Type B pancreatic cell (in vitro differentiated cells): ENCODE measurements around the gene ZNF708. TPM values are rescaled to one million over a fixed set of nuclear protein-coding genes. Genes with fewer than 3 reads are reported as not detected.
"Not testable (repeated sequence)": the region's sequence is repeated elsewhere in the genome, so short reads cannot be mapped to it uniquely, and the experiment has no call there.

Source experiments
- DNase-seq: peaks from one replicate; pipeline ENCODE4 v3.0.0; 2021; ENCODE audit warnings: mixed read lengths; ENCODE audit not compliant: unreplicated experiment; ENCODE audit errors: extremely low spot score
- H3K27ac Mint-ChIP-seq: 2 replicates; pipeline ENCODE4 v1.8.0; 2021; ENCODE audit warnings: mild to moderate bottlenecking, mixed read lengths
- H3K27me3 Mint-ChIP-seq: 2 replicates; pipeline ENCODE4 v1.8.0; 2021; ENCODE audit warnings: mixed read lengths
- H3K36me3 Mint-ChIP-seq: 2 replicates; pipeline ENCODE4 v1.8.0; 2021; ENCODE audit warnings: mixed read lengths
- H3K4me1 Mint-ChIP-seq: one replicate; pipeline ENCODE4 v1.8.0; 2021; ENCODE audit warnings: mixed read lengths; ENCODE audit not compliant: unreplicated experiment
- H3K4me3 Mint-ChIP-seq: 2 replicates; pipeline ENCODE4 v1.8.0; 2021; ENCODE audit warnings: mild to moderate bottlenecking, mixed read lengths
- H3K9me3 Mint-ChIP-seq: 2 replicates; pipeline ENCODE4 v1.8.0; 2021; ENCODE audit warnings: mixed read lengths
- CTCF ChIP-seq: fragments of 200-600 bp; sonication (generic); conservative IDR thresholded peaks from 2 replicates; pipeline ENCODE4 v1.5.0; 2021; ENCODE audit warnings: antibody characterized with exemption, mild to moderate bottlenecking
- long read RNA-seq: library from polyadenylated mRNA; unstranded; transcript quantifications from one replicate; pipeline ENCODE4 v2.0.0, GENCODE V29; 2020
- total RNA-seq: library from RNA; stranded (reverse); gene quantifications from 2 replicates; pipeline ENCODE4 v1.2.1, GENCODE V29; 2021; ENCODE audit warnings: low replicate concordance

Gene ZNF708
- 14.8 and 17.0 TPM in 2 replicates for total RNA-seq
- long read RNA-seq, full-length matches to known transcripts: 24 of 33 reads
- long read RNA-seq, partial matches to known transcripts: 2 of 33 reads
- long read RNA-seq, other reads (novel, unspliced or antisense): 7 of 33 reads

- peak; percentile 85 for DNase-seq
- TF ChIP-seq CTCF: no peak
- Mint-ChIP-seq H3K4me3 (peak within 1 kb of the TSS; percentile 99), H3K36me3 (peaks cover 23% of the 10 kb centered on the region), H3K4me1 (peaks cover 8% of the 10 kb centered on the region), H3K9me3 (peaks cover 9% of the 10 kb centered on the region), H3K27ac (peak within 1 kb of the TSS; percentile 99), H3K27me3 (no peaks in the 10 kb centered on the region)
Measured at GRCh38 chr19:21328885-21329605, at the start of gene ZNF708. Gene ZNF708, minus strand, starts transcription at chr19:21329410. Its CDS starts 198 bp downstream, at chr19:21329212.

GRCh38 chr19:21362291-21362690 is 33.1 kb upstream of the ZNF708 start:
- H3K27ac Mint-ChIP-seq: peak overlapping the region; percentile 21
- no peak for DNase-seq
- no peaks in the 10 kb centered on the region for H3K27me3 Mint-ChIP-seq
- TF ChIP-seq CTCF: no peak
- H3K4me3 Mint-ChIP-seq: peak overlapping the region; percentile 72
- H3K9me3 Mint-ChIP-seq: peaks cover 9% of the 10 kb centered on the region
- peaks cover 59% of the 10 kb centered on the region for H3K36me3 Mint-ChIP-seq
- H3K4me1 Mint-ChIP-seq: no peaks in the 10 kb centered on the region

GRCh38 chr19:21358768-21359451 is 29.7 kb upstream of the ZNF708 start, which contains the start of gene ZNF738:
Gene ZNF738, plus strand, starts transcription at chr19:21359000. Its CDS starts 141 bp downstream, at chr19:21359141.
- DNase-seq: peak; percentile 89
- H3K4me3 Mint-ChIP-seq: peak within 1 kb of the TSS; percentile 99
- no peak for TF ChIP-seq CTCF
- peaks cover 32% of the 10 kb centered on the region for H3K36me3 Mint-ChIP-seq
- peak within 1 kb of the TSS; percentile 97 for H3K27ac Mint-ChIP-seq
- H3K9me3 Mint-ChIP-seq: peaks cover 4% of the 10 kb centered on the region
- H3K27me3 Mint-ChIP-seq: no peaks in the 10 kb centered on the region
- H3K4me1 Mint-ChIP-seq: no peaks in the 10 kb centered on the region

DNA sequence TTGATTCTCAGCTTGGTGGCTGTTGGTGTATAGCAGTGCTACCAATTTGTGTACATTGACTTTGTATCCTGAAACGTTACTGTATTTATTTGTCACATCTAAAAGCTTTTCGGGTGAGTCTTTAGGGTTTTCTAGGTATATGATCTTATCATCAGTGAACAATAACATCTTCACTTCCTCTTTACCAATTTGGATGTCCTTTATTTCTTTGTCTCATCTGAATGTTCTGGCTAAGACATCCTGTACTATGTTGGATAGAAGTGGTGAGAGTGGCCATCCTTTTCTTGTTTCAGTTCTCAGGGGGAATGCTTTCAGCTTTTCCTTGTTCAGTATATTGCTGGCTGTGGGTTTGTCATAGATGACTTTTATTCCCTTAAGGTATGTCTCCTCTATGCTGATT is 23.6 kb upstream of the ZNF708 start:
- H3K9me3 Mint-ChIP-seq: peaks cover 9% of the 10 kb centered on the region
- H3K36me3 Mint-ChIP-seq: no peaks in the 10 kb centered on the region

DNA sequence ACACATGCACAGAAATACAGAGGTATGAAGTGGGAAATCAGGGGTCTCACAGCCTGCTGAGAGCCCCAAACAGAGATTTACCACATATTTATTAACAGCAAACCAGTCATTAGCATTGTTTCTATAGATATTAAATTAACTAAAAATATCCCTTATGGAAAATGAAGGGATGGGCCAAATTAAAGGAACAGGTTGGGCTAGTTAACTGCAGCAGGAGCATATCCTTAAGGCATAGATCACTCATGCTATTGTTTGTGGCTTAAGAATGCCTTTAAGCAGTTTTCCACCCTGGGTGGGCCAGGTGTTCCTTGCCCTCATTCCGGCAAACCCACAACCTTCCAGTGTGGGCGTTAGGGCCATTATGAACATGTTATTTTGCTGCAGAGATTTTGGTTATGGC is 15.6 kb upstream of the ZNF708 start:
- not testable (repeated sequence) for H3K27me3 Mint-ChIP-seq, H3K4me3 Mint-ChIP-seq, H3K27ac Mint-ChIP-seq, H3K4me1 Mint-ChIP-seq, H3K9me3 Mint-ChIP-seq, DNase-seq, H3K36me3 Mint-ChIP-seq

More for the DNA sequence above, 23.6 kb upstream of the ZNF708 start:
- Mint-ChIP-seq H3K4me1 (no peaks in the 10 kb centered on the region), H3K4me3 (no peak overlapping the region), H3K27ac (no peak overlapping the region), H3K27me3 (no peaks in the 10 kb centered on the region)
- DNase-seq: no peak
- no peak for TF ChIP-seq CTCF

DNA sequence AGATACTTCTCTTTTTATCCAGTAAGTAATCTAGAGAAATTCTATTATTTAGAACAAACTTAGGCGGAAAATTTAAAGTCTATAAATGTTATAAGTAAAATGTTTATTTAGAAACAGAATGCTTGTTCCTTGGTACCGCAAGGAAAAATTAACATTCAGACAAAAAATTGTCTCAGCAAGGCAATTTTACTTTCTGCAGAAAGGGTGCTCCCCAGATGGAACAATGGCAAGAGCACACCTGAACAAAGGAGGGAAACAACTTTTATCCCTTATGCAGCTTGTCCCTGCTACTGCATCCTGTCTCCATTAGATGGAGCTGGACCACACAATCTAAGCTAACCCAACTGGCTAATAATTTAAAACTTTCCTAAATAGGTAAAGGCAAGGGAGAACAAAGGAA is 6.5 kb upstream of the ZNF708 start:
- H3K4me1 Mint-ChIP-seq: no peaks in the 10 kb centered on the region
- H3K27me3 Mint-ChIP-seq: no peaks in the 10 kb centered on the region
- no peak for DNase-seq
- H3K4me3 Mint-ChIP-seq: no peak overlapping the region
- H3K27ac Mint-ChIP-seq: no peak overlapping the region
- H3K9me3 Mint-ChIP-seq: peaks cover 10% of the 10 kb centered on the region
- no peaks in the 10 kb centered on the region for H3K36me3 Mint-ChIP-seq
- TF ChIP-seq CTCF: no peak
